ENCODE measurements around the gene NRCAM.

- no peak for TF ChIP-seq CTCF (conservative IDR thresholded peaks at IDR 0.05; ENCODE audit: low read depth, low read length)
- TF ChIP-seq EZH2 (IDR thresholded peaks at IDR 0.05; ENCODE audit: borderline replicate concordance, low read depth, low read length, poor library complexity, severe bottlenecking): no peak
Observed at GRCh38 chr7:108140671-108141070, 315.6 kb downstream of the NRCAM start.

All from A673 (cell line).